ENCODE results near the gene POLA1.

Gene POLA1

GRCh38 chrX:24879679-24880078, 186.0 kb downstream of the POLA1 start:
- no peak for ATAC-seq
- TF ChIP-seq TOX (CRISPR knock-in tag; IDR thresholded peaks at IDR 0.05; ENCODE audit: borderline replicate concordance) (no peak), CSRNP3 (CRISPR knock-in tag; IDR thresholded peaks at IDR 0.05) (no peak), ZC3H10 (CRISPR knock-in tag; IDR thresholded peaks at IDR 0.05) (no peak), ARNTL (CRISPR knock-in tag; IDR thresholded peaks at IDR 0.05; ENCODE audit: borderline replicate concordance, low read depth) (no peak), BACH2 (CRISPR knock-in tag; IDR thresholded peaks at IDR 0.05; ENCODE audit: borderline replicate concordance) (no peak), OSR1 (CRISPR knock-in tag; IDR thresholded peaks at IDR 0.05) (no peak)

- ATAC-seq, result no peak
- TF ChIP-seq POU6F1 (CRISPR knock-in tag; IDR thresholded peaks at IDR 0.05; ENCODE audit: borderline replicate concordance, low read depth), result no peak
Observed at GRCh38 chrX:24886916-24887315, 193.2 kb downstream of the POLA1 start.

- no peak for ATAC-seq
- no peak for TF ChIP-seq CREB5 (CRISPR knock-in tag; IDR thresholded peaks at IDR 0.05; ENCODE audit: low read depth)
- TF ChIP-seq GLIS3 (CRISPR knock-in tag; IDR thresholded peaks at IDR 0.05), result no peak
- no peak for TF ChIP-seq ZNF70 (CRISPR knock-in tag; IDR thresholded peaks at IDR 0.05)
- no peak for TF ChIP-seq TOX (CRISPR knock-in tag; IDR thresholded peaks at IDR 0.05; ENCODE audit: borderline replicate concordance)
- TF ChIP-seq BACH2 (CRISPR knock-in tag; IDR thresholded peaks at IDR 0.05; ENCODE audit: borderline replicate concordance), result no peak
- no peak for TF ChIP-seq PATZ1 (CRISPR knock-in tag; IDR thresholded peaks at IDR 0.05; ENCODE audit: borderline replicate concordance)
- no peak for TF ChIP-seq SNAI2 (CRISPR knock-in tag; IDR thresholded peaks at IDR 0.05)
- TF ChIP-seq ZFP3 (CRISPR knock-in tag; IDR thresholded peaks at IDR 0.05), result no peak
- no peak for TF ChIP-seq OSR1 (CRISPR knock-in tag; IDR thresholded peaks at IDR 0.05)
- TF ChIP-seq ESRRG (CRISPR knock-in tag; IDR thresholded peaks at IDR 0.05), result no peak
- TF ChIP-seq ARNTL (CRISPR knock-in tag; IDR thresholded peaks at IDR 0.05; ENCODE audit: borderline replicate concordance, low read depth), result no peak
- TF ChIP-seq ZC3H10 (CRISPR knock-in tag; IDR thresholded peaks at IDR 0.05), result no peak
- TF ChIP-seq ZNF8 (CRISPR knock-in tag; IDR thresholded peaks at IDR 0.05), result no peak
- no peak for TF ChIP-seq PPARA (CRISPR knock-in tag; IDR thresholded peaks at IDR 0.05; ENCODE audit: borderline replicate concordance)
- TF ChIP-seq CSRNP3 (CRISPR knock-in tag; IDR thresholded peaks at IDR 0.05), result no peak
- TF ChIP-seq ISL1 (CRISPR knock-in tag; IDR thresholded peaks at IDR 0.05), result no peak
- TF ChIP-seq TSHZ2 (CRISPR knock-in tag; IDR thresholded peaks at IDR 0.05), result no peak
- TF ChIP-seq RARB (CRISPR knock-in tag; IDR thresholded peaks at IDR 0.05), result no peak
- no peak for TF ChIP-seq TCF4 (CRISPR knock-in tag; IDR thresholded peaks at IDR 0.05; ENCODE audit: borderline replicate concordance)
Observed at GRCh38 chrX:24890677-24891076, 197.0 kb downstream of the POLA1 start.
